NCI-H460 (cell line): ENCODE measurements around the gene FAH. TPM values are rescaled to one million over a fixed set of nuclear protein-coding genes. Genes with fewer than 3 reads are reported as not detected.
A peak's percentile ranks its signal among the peaks of the same experiment; 100 is the strongest.
"Not testable (repeated sequence)": the region's sequence is repeated elsewhere in the genome, so short reads cannot be mapped to it uniquely, and the experiment has no call there.

ENCODE experiments used
- DNase-seq: peaks from one replicate; pipeline ENCODE4 v3.0.0-alpha.2; 2016; ENCODE audit warnings: low read depth; ENCODE audit errors: extremely low read depth
- total RNA-seq: library from RNA; depleted of rRNA; stranded (reverse); fragments of >200 nt; shearing (Covaris generic); gene quantifications from 2 replicates; pipeline ENCODE4 v1.2.3, GENCODE V29; 2014

The FAH gene
- total RNA-seq, 1 experiment from 2014 or later: 16.0 TPM

GRCh38 chr15:80151148-80151547, 1.7 kb upstream of the FAH start:
- DNase-seq: no peak

GRCh38 chr15:80151576-80151975, 1.2 kb upstream of the FAH start:
- DNase-seq: no peak

GRCh38 chr15:80152180-80152895, 461 bp upstream of the FAH start:
- DNase-seq: peak; percentile 87

- DNase-seq: no peak
Measured at GRCh38 chr15:80153900-80154299, 1.1 kb downstream of the FAH start.

- DNase-seq: no peak
Measured at GRCh38 chr15:80154336-80154735, 1.5 kb downstream of the FAH start.

- DNase-seq: no peak
Measured at GRCh38 chr15:80155001-80155377, 2.2 kb downstream of the FAH start.

GRCh38 chr15:80155378-80156175, 2.8 kb downstream of the FAH start:
- not testable (repeated sequence) for DNase-seq

- no peak for DNase-seq
Measured at GRCh38 chr15:80156176-80156720, 3.4 kb downstream of the FAH start.

- no peak for DNase-seq
Measured at GRCh38 chr15:80157215-80157614, 4.4 kb downstream of the FAH start.

GRCh38 chr15:80159301-80159700, 6.5 kb downstream of the FAH start:
- no peak for DNase-seq

- no peak for DNase-seq
Measured at GRCh38 chr15:80159811-80160569, 7.2 kb downstream of the FAH start.

- DNase-seq: peak; percentile 31
Measured at GRCh38 chr15:80160570-80161156, 7.9 kb downstream of the FAH start.

- DNase-seq: no peak
Measured at GRCh38 chr15:80161468-80162016, 8.7 kb downstream of the FAH start.

- DNase-seq: no peak
Measured at GRCh38 chr15:80162059-80162554, 9.3 kb downstream of the FAH start.

- DNase-seq: no peak
Measured at GRCh38 chr15:80163217-80163616, 10.4 kb downstream of the FAH start.

GRCh38 chr15:80163897-80164296, 11.1 kb downstream of the FAH start:
- no peak for DNase-seq

- DNase-seq: no peak
Measured at GRCh38 chr15:80167936-80168335, 15.1 kb downstream of the FAH start.

- no peak for DNase-seq
Measured at GRCh38 chr15:80168421-80168820, 15.6 kb downstream of the FAH start.

GRCh38 chr15:80169768-80170357, 17.1 kb downstream of the FAH start:
- no peak for DNase-seq

GRCh38 chr15:80170596-80170995, 17.8 kb downstream of the FAH start:
- no peak for DNase-seq
